HepG2 (cell line): Measurements from ENCODE around the gene KIF1B. TPM values are rescaled to one million over a fixed set of nuclear protein-coding genes. Genes with fewer than 3 reads are reported as not detected.

Experiments used
- ATAC-seq: fragments of 200-7000 bp; cut with Tn5 transposase; 3 replicates; pipeline ENCODE4 v1.9.1; 2020; ENCODE audit warnings: mild to moderate bottlenecking, moderate library complexity
- BruUV-seq: library from RNA; stranded (reverse); fragments of 400-500 nt; replicated peaks from 2 replicates; lab custom pipeline; 2021; lab: Mats Ljungman, UMichigan
- CTCF ChIA-PET: fragments of 300-600 bp; formaldehyde crosslinking; extraction: SDS; loops from one replicate; lab custom pipeline; 2021; ENCODE audit warnings: low total read pairs, inconsistent platforms, low intra/inter-chr PET ratio; lab: Yijun Ruan, JAX
- POLR2A ChIA-PET: fragments of 350-600 bp; sonication (Branson Sonifier 250); formaldehyde crosslinking; loops from one replicate; lab custom pipeline; 2020; ENCODE audit warnings: antibody characterized with exemption, inconsistent platforms; lab: Yijun Ruan, JAX
- DNase-seq: peaks from one replicate; pipeline ENCODE4 v3.0.0-alpha.2; 2015; ENCODE audit warnings: low spot score
- FAIRE-seq: peaks from 3 replicates; lab custom pipeline; 2011; peaks lifted over from hg19 to GRCh38; lab: Jason Lieb, UNC
- H2AFZ ChIP-seq: one replicate; pipeline ENCODE4 v1.6.1; 2011; ENCODE audit warnings: low read length, inconsistent platforms
- H3K27ac ChIP-seq: fragments of 300-600 bp; 3 replicates; pipeline ENCODE4 v1.8.0; 2011; ENCODE audit warnings: mixed run types, mild to moderate bottlenecking, mixed read lengths, low read length, inconsistent platforms; ENCODE audit not compliant: insufficient read depth; ENCODE audit errors: extremely low read length
- H3K27me3 ChIP-seq, 2 experiments: fragments of 200-600 bp in 1 of 2; 2 replicates in 1 of 2; 3 replicates in 1 of 2; pipeline versions ENCODE4 v1.6.0 to v1.8.0; 2011; ENCODE audit warnings: low read length in 2 of 2, mild to moderate bottlenecking in 2 of 2, moderate library complexity in 2 of 2, inconsistent platforms in 1 of 2; ENCODE audit not compliant: insufficient read depth in 2 of 2, control insufficient read depth in 1 of 2
- H3K36me3 ChIP-seq, 2 experiments: fragments of 200-600 bp in 1 of 2; replicated peaks in 1 of 2; 2 replicates in 1 of 2; 3 replicates in 1 of 2; pipeline versions ENCODE4 v1.5.1 to v1.8.0; 2011; ENCODE audit warnings: low read length in 2 of 2, inconsistent platforms in 1 of 2; ENCODE audit not compliant: insufficient read depth in 2 of 2, control insufficient read depth in 1 of 2
- H3K4me1 ChIP-seq: 2 replicates; pipeline ENCODE4 v1.5.1; 2012; ENCODE audit warnings: low read length, inconsistent platforms; ENCODE audit not compliant: insufficient read depth
- H3K4me2 ChIP-seq: 2 replicates; pipeline ENCODE4 v1.6.0; 2011; ENCODE audit warnings: low read depth, low read length, inconsistent platforms
- H3K4me3 ChIP-seq, 3 experiments: fragments of 200-600 bp in 1 of 3; sonication (generic), shearing (Covaris generic) in 1 of 3; replicated peaks in 1 of 3; 2 replicates each; pipeline ENCODE4 v1.5.1; 2011 to 2016; ENCODE audit warnings: low read length in 3 of 3, inconsistent platforms in 2 of 3, low read depth in 2 of 3, mild to moderate bottlenecking in 2 of 3, control low read depth in 1 of 3, mixed read lengths in 1 of 3; ENCODE audit not compliant: insufficient read depth in 1 of 3
- H3K79me2 ChIP-seq: one replicate; pipeline ENCODE4 v1.6.1; 2011; ENCODE audit warnings: low read length, inconsistent platforms; ENCODE audit not compliant: insufficient read depth
- H3K9ac ChIP-seq: 2 replicates; pipeline ENCODE4 v1.6.0; 2011; ENCODE audit warnings: mild to moderate bottlenecking, low read depth, low read length, inconsistent platforms; ENCODE audit not compliant: insufficient read depth
- H3K9me3 ChIP-seq: 2 replicates; pipeline ENCODE4 v1.5.1; 2012; ENCODE audit warnings: mild to moderate bottlenecking, low read length
- H4K20me1 ChIP-seq: 2 replicates; pipeline ENCODE4 v1.6.0; 2011; ENCODE audit warnings: inconsistent platforms, mild to moderate bottlenecking, low read length, moderate library complexity; ENCODE audit not compliant: insufficient read depth
- ARID4A ChIP-seq: sonication (generic); formaldehyde crosslinking; IDR thresholded peaks from 2 replicates; pipeline ENCODE4 v1.5.0; 2020; ENCODE audit warnings: mild to moderate bottlenecking, missing genetic modification reagents, borderline replicate concordance
- ZNF770 ChIP-seq: sonication (generic); formaldehyde crosslinking; IDR thresholded peaks from 2 replicates; pipeline ENCODE4 v1.5.0; 2020; ENCODE audit warnings: mild to moderate bottlenecking, missing genetic modification reagents
- WGBS: methylation state at CpG from one replicate; pipeline ENCODE4 v1.1.6; 2017; ENCODE audit warnings: low lambda C conversion rate; 5-methylcytosine and 5-hydroxymethylcytosine counted together
- in situ Hi-C: cut with HindIII; loops from 2 replicates; pipeline ENCODE4 v1.10.0; 2017; ENCODE audit warnings: low pct_unique_long_range_greater_than_20kb; ENCODE audit not compliant: extremely low pct_ligation_motif_present
- intact Hi-C: fragments of 100-400 bp; cut with micrococcal nuclease; formaldehyde crosslinking; loops from one replicate; pipeline ENCODE4 v1.10.0; 2022; ENCODE audit not compliant: unreplicated experiment
- polyA plus RNA-seq, 8 experiments: library from polyadenylated mRNA; depleted of rRNA in 3 of 8; stranded (reverse) in 7 of 8; unstranded in 1 of 8; fragments of >200 nt; fragmentation: Illumina TruSeq in 4 of 8; extraction: Trizol in 4 of 8; gene quantifications; 2 replicates each; pipeline versions ENCODE4 v1.2.1 to v1.2.3, GENCODE V29; 2011 to 2016; ENCODE audit warnings: low read depth in 4 of 8, missing spikeins in 1 of 8, mixed read lengths in 1 of 8; ENCODE audit not compliant: insufficient read depth in 1 of 8
- total RNA-seq, 5 experiments: library from RNA; depleted of rRNA; stranded (reverse); fragments of >200 nt; fragmentation: Illumina TruSeq; extraction: Trizol; gene quantifications; 2 replicates each; pipeline ENCODE4 v1.2.3, GENCODE V29; 2016; ENCODE audit warnings: low read depth in 1 of 5

KIF1B gene
- total and polyA plus RNA-seq, 2 of the 13 experiments (the other 11 are each of a cell fraction or from before 2014, with no cell fraction given) = 26.7 to 32.5 TPM

- no peaks in the 10 kb centered on the region for H3K9me3 ChIP-seq
- in situ Hi-C loops = no loop called here
- intact Hi-C loops = loop anchor here (5.0 kb wide), 1 partner anchor 40 kb away; no protein-coding TSS in a partner anchor
- FAIRE-seq = no peak
- no peak for ATAC-seq
- no peaks in the 10 kb centered on the region for H3K36me3 ChIP-seq
- BruUV-seq = no TSS peak
- H3K27me3 ChIP-seq = no peaks in the 10 kb centered on the region; a peak in 1 of 5 replicates
- peak overlapping the region; percentile 88 for H3K9ac ChIP-seq
- peaks cover 56% of the 10 kb centered on the region for H3K79me2 ChIP-seq
- H2AFZ ChIP-seq = no peak overlapping the region
- ChIA-PET POLR2A (interaction anchor here (1.3 to 1.5 kb wide), 2 partner anchors 10 to 41 kb away, joined by 4 to 5 read pairs; no protein-coding TSS in a partner anchor), CTCF (no interaction called here)
- peak overlapping the region; percentile 86 for H3K27ac ChIP-seq
- H3K4me3 ChIP-seq = peak overlapping the region; percentile 89 to 93 (median 91); a peak in 4 of 6 replicates
- H4K20me1 ChIP-seq = peaks cover 32% of the 10 kb centered on the region
- 81% methylated on average over 1 of the region's 1 CpG for WGBS
- TF ChIP-seq ARID4A (CRISPR knock-in tag) (no peak), ZNF770 (CRISPR knock-in tag) (peak; percentile 54; the same call in 1 of the 2 replicates)
- DNase-seq = no peak
- H3K4me1 ChIP-seq = peaks cover 56% of the 10 kb centered on the region
- H3K4me2 ChIP-seq = peak overlapping the region; percentile 90
These were observed 2.1 kb downstream of the KIF1B start for GRCh38 chr1:10212476-10212875.
